Measurements from ENCODE around the gene GPD1L.

The GPD1L gene

DNA sequence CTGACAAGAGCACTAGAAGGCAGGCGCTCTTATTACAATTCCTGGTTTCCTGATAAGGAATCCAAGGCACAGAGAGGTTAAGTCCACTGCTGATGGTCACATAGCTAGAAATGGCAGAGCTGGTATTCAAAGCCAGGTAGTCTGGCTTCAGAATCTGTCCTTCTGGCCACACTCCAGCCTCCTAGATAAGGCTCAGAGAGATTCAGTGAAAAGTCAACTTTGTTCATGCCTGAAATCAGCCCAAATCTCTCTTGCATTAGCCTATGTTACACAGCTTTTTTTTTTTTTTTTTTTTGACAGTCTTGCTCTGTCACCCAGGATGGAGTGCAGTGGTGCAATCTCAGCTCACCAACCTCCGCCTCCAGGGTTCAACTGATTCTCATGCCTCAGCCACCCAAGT is 110.9 kb downstream of the GPD1L start:
- no peak overlapping the region for H3K27ac ChIP-seq
- TF ChIP-seq ZFX (IDR thresholded peaks at IDR 0.05), result no peak
- TF ChIP-seq, protein P1, sequence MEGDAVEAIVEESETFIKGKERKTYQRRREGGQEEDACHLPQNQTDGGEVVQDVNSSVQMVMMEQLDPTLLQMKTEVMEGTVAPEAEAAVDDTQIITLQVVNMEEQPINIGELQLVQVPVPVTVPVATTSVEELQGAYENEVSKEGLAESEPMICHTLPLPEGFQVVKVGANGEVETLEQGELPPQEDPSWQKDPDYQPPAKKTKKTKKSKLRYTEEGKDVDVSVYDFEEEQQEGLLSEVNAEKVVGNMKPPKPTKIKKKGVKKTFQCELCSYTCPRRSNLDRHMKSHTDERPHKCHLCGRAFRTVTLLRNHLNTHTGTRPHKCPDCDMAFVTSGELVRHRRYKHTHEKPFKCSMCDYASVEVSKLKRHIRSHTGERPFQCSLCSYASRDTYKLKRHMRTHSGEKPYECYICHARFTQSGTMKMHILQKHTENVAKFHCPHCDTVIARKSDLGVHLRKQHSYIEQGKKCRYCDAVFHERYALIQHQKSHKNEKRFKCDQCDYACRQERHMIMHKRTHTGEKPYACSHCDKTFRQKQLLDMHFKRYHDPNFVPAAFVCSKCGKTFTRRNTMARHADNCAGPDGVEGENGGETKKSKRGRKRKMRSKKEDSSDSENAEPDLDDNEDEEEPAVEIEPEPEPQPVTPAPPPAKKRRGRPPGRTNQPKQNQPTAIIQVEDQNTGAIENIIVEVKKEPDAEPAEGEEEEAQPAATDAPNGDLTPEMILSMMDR (conservative IDR thresholded peaks at IDR 0.05), result no peak

All from C4-2B (cell line).